ENCODE data around the gene HS1BP3.

DNA sequence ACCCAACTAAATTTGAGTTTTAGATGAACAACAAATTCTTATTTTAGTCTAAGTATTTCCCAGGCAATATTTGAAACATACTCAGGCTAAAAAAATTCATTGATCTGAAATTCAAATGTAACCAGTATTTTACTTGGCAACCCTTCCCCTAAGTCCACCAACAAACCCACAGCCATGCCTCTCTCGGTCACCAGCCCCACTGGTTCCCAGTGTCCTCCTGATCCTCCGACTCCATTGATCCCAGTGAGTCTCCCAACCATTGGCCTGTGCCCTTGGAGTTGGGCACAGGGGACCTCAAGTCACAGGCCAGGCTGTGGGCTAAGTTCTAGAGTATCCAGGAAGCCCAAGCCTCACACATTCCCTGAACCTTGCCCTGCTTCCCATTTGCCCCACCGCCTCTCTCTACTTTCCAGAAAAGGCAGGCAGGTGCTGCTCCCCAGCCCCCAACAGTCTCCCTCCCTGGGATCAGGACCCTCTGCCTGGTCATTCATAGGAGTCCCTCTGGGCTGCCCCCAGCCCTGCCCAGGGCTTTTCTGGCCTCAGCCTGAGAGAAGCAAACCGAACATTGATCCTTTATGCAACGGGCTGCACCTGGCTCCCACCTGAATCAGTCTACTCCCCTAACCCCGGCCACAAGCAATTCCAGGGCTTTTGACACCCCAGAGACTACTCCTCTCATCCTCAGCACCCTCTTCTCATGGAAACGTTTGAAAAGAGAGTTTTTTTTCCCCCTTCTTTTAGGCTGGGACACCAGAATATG lies 81.3 kb downstream of the HS1BP3 start:
- TF ChIP-seq, protein P1, sequence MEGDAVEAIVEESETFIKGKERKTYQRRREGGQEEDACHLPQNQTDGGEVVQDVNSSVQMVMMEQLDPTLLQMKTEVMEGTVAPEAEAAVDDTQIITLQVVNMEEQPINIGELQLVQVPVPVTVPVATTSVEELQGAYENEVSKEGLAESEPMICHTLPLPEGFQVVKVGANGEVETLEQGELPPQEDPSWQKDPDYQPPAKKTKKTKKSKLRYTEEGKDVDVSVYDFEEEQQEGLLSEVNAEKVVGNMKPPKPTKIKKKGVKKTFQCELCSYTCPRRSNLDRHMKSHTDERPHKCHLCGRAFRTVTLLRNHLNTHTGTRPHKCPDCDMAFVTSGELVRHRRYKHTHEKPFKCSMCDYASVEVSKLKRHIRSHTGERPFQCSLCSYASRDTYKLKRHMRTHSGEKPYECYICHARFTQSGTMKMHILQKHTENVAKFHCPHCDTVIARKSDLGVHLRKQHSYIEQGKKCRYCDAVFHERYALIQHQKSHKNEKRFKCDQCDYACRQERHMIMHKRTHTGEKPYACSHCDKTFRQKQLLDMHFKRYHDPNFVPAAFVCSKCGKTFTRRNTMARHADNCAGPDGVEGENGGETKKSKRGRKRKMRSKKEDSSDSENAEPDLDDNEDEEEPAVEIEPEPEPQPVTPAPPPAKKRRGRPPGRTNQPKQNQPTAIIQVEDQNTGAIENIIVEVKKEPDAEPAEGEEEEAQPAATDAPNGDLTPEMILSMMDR (IDR thresholded peaks at IDR 0.05): no peak
- TF ChIP-seq EZH2 (IDR thresholded peaks at IDR 0.05): no peak

Data from neural progenitor cell (in vitro differentiated cells).